SU-DHL-6 (cell line): ENCODE results near the gene PACS2.

Experiments used
- H2AFZ ChIP-seq: fragments of 200-600 bp; sonication (generic); 2 replicates; pipeline ENCODE4 v1.6.1; 2014; ENCODE audit warnings: low read depth, mild to moderate bottlenecking, moderate library complexity, mixed read lengths, antibody characterized with exemption, low read length; ENCODE audit not compliant: severe bottlenecking
- H3F3A ChIP-seq: fragments of 200-600 bp; shearing (Covaris generic); 2 replicates; pipeline ENCODE4 v1.6.0; 2016; ENCODE audit warnings: antibody characterized with exemption, mild to moderate bottlenecking; ENCODE audit not compliant: insufficient read depth
- H3K27ac ChIP-seq: fragments of 200-600 bp; sonication (generic); 2 replicates; pipeline ENCODE4 v1.5.1; 2016; ENCODE audit warnings: low read depth, mild to moderate bottlenecking, low read length, moderate library complexity, mixed read lengths
- H3K27me3 ChIP-seq: fragments of 200-600 bp; sonication (generic), shearing (Covaris generic); 2 replicates; pipeline ENCODE4 v1.6.0; 2014; ENCODE audit warnings: mild to moderate bottlenecking, low read length
- H3K36me3 ChIP-seq: fragments of 200-600 bp; sonication (generic); 2 replicates; pipeline ENCODE4 v1.6.1; 2014; ENCODE audit warnings: mild to moderate bottlenecking, low read length, mixed read lengths
- H3K4me2 ChIP-seq: fragments of 300-600, 200-600 bp; shearing (Covaris generic), sonication (generic); 2 replicates; pipeline ENCODE4 v1.6.0; 2014; ENCODE audit warnings: low read length, low read depth, mild to moderate bottlenecking; ENCODE audit not compliant: poor library complexity, severe bottlenecking
- H3K4me3 ChIP-seq: fragments of 200-600 bp; sonication (generic); 2 replicates; pipeline ENCODE4 v1.5.1; 2014; ENCODE audit warnings: antibody characterized with exemption, low read length, mild to moderate bottlenecking, mixed read lengths; ENCODE audit not compliant: insufficient read depth, poor library complexity, severe bottlenecking
- H3K79me2 ChIP-seq: fragments of 200-600 bp; sonication (generic); 2 replicates; pipeline ENCODE4 v1.6.1; 2014; ENCODE audit warnings: mild to moderate bottlenecking, low read length, moderate library complexity; ENCODE audit not compliant: insufficient read depth
- H3K9ac ChIP-seq: fragments of 200-600 bp; sonication (generic); 2 replicates; pipeline ENCODE4 v1.7.0; 2014; ENCODE audit warnings: mild to moderate bottlenecking, low read length
- H3K9me2 ChIP-seq: fragments of 200-600 bp; sonication (generic); replicated peaks from 2 replicates; pipeline ENCODE4 v1.6.1; 2014; ENCODE audit warnings: low read length; ENCODE audit not compliant: insufficient read depth
- H3K9me3 ChIP-seq: fragments of 200-600 bp; sonication (generic); 2 replicates; pipeline ENCODE4 v1.6.1; 2014; ENCODE audit warnings: low read length, mixed read lengths; ENCODE audit not compliant: insufficient read depth
- H4K20me1 ChIP-seq: fragments of 200-600 bp; sonication (generic); 2 replicates; pipeline ENCODE4 v1.6.1; 2014; ENCODE audit warnings: low read depth, mild to moderate bottlenecking, antibody characterized with exemption, low read length, moderate library complexity, mixed read lengths
- CTCF ChIP-seq: fragments of 200-600 bp; sonication (generic); IDR thresholded peaks from one replicate; pipeline ENCODE4 v1.5.1; 2017; ENCODE audit warnings: antibody characterized with exemption, mild to moderate bottlenecking, low read length, moderate library complexity; ENCODE audit not compliant: insufficient read depth, poor library complexity, severe bottlenecking
- EZH2phosphoT487 ChIP-seq: fragments of 200-600 bp; sonication (generic), shearing (Covaris generic); conservative IDR thresholded peaks from 2 replicates; pipeline ENCODE4 v1.6.1; 2018; ENCODE audit warnings: mild to moderate bottlenecking, antibody characterized with exemption, low read length, moderate library complexity, mixed read lengths

Gene PACS2

GRCh38 chr14:105307052-105307727 is 7.4 kb upstream of the PACS2 start:
- Histone ChIP-seq H3K36me3 (no peaks in the 10 kb centered on the region), H3F3A (no peaks in the 10 kb centered on the region), H4K20me1 (no peaks in the 10 kb centered on the region), H3K9ac (no peak overlapping the region), H3K27me3 (no peaks in the 10 kb centered on the region), H2AFZ (no peak overlapping the region), H3K4me3 (no peak overlapping the region), H3K27ac (no peak overlapping the region), H3K9me2 (no peaks in the 10 kb centered on the region), H3K4me2 (no peak overlapping the region), H3K79me2 (no peaks in the 10 kb centered on the region), H3K9me3 (no peaks in the 10 kb centered on the region)
- TF ChIP-seq EZH2phosphoT487, result no peak
- no peak for TF ChIP-seq CTCF

- no peak overlapping the region for H3K9ac ChIP-seq
- H3F3A ChIP-seq, result peaks cover 8% of the 10 kb centered on the region; the same call in 1 of the 2 replicates
- H3K9me3 ChIP-seq, result no peaks in the 10 kb centered on the region
- H3K4me2 ChIP-seq, result no peak overlapping the region
- no peak overlapping the region for H3K27ac ChIP-seq
- no peaks in the 10 kb centered on the region for H4K20me1 ChIP-seq
- no peak for TF ChIP-seq EZH2phosphoT487
- no peak for TF ChIP-seq CTCF
- no peak overlapping the region for H3K4me3 ChIP-seq
- H3K79me2 ChIP-seq, result no peaks in the 10 kb centered on the region
- no peaks in the 10 kb centered on the region for H3K9me2 ChIP-seq
- no peaks in the 10 kb centered on the region for H3K27me3 ChIP-seq
- no peak overlapping the region for H2AFZ ChIP-seq
- no peaks in the 10 kb centered on the region for H3K36me3 ChIP-seq
These were observed 5.2 kb upstream of the PACS2 start for GRCh38 chr14:105309371-105309770.

- H3K79me2 ChIP-seq, result no peaks in the 10 kb centered on the region; the same call in 1 of the 2 replicates
- H3K4me2 ChIP-seq, result no peak overlapping the region
- no peak for TF ChIP-seq CTCF
- TF ChIP-seq EZH2phosphoT487, result no peak
- H3K9me3 ChIP-seq, result no peaks in the 10 kb centered on the region
- H3K27me3 ChIP-seq, result no peaks in the 10 kb centered on the region
- H3K9ac ChIP-seq, result no peak overlapping the region
- H3K36me3 ChIP-seq, result no peaks in the 10 kb centered on the region
- no peak overlapping the region for H3K27ac ChIP-seq
- H4K20me1 ChIP-seq, result no peaks in the 10 kb centered on the region
- no peak overlapping the region for H3K4me3 ChIP-seq
- H3F3A ChIP-seq, result peaks cover 8% of the 10 kb centered on the region; the same call in 1 of the 2 replicates
- H2AFZ ChIP-seq, result no peak overlapping the region
- H3K9me2 ChIP-seq, result no peaks in the 10 kb centered on the region
These were observed 2.7 kb upstream of the PACS2 start for GRCh38 chr14:105311838-105312237.
